Tibial artery (tissue), 4 donors: Measurements from ENCODE around the gene CHPF2.

Source experiments
- DNase-seq, 2 donors: peaks; one replicate each; pipeline ENCODE4 v3.0.0-alpha.2; 2019
- H3K27ac ChIP-seq, 2 donors: fragments of 200-600 bp; sonication (generic) in 1 of 2; 1 replicate in 1 of 2; 2 replicates in 1 of 2; pipeline ENCODE4 v1.5.1; 2018 to 2019; ENCODE audit warnings: mild to moderate bottlenecking in 1 of 2
- H3K27me3 ChIP-seq, 2 donors: fragments of 200-600 bp; sonication (generic) in 1 of 2; one replicate each; pipeline versions ENCODE4 v1.5.1 to v1.6.0; 2016 to 2019
- H3K36me3 ChIP-seq, 3 donors: fragments of 200-600 bp; sonication (generic) in 2 of 3; one replicate each; pipeline ENCODE4 v1.5.1; 2016 to 2019; ENCODE audit warnings: mild to moderate bottlenecking in 2 of 3
- H3K4me1 ChIP-seq, 4 donors: fragments of 200-600 bp; sonication (generic) in 2 of 4; 1 replicate in 3 of 4; 2 replicates in 1 of 4; pipeline ENCODE4 v1.5.1; 2016 to 2019
- H3K4me3 ChIP-seq, 2 donors: fragments of 200-600 bp; sonication (generic) in 1 of 2; 1 replicate in 1 of 2; 2 replicates in 1 of 2; pipeline ENCODE4 v1.5.1; 2018 to 2019; ENCODE audit warnings: mild to moderate bottlenecking in 2 of 2
- H3K9me3 ChIP-seq, 3 donors: fragments of 200-600 bp; sonication (generic) in 1 of 3; one replicate each; pipeline ENCODE4 v1.5.1; 2016 to 2019
- CTCF ChIP-seq, 2 experiments: fragments of 200-600 bp in 1 of 2; fragments of 450-650 bp in 1 of 2; IDR thresholded peaks; one replicate each; pipeline ENCODE4 v1.5.1; 2017 to 2019; ENCODE audit warnings: antibody characterized with exemption in 2 of 2, mild to moderate bottlenecking in 1 of 2, moderate library complexity in 1 of 2
- intact Hi-C: fragments of 100-400 bp; cut with DNase I; formaldehyde crosslinking; loops from one replicate; pipeline ENCODE4 v1.15.0; 2023; ENCODE audit warnings: low total_unique reads

CHPF2 gene

DNA sequence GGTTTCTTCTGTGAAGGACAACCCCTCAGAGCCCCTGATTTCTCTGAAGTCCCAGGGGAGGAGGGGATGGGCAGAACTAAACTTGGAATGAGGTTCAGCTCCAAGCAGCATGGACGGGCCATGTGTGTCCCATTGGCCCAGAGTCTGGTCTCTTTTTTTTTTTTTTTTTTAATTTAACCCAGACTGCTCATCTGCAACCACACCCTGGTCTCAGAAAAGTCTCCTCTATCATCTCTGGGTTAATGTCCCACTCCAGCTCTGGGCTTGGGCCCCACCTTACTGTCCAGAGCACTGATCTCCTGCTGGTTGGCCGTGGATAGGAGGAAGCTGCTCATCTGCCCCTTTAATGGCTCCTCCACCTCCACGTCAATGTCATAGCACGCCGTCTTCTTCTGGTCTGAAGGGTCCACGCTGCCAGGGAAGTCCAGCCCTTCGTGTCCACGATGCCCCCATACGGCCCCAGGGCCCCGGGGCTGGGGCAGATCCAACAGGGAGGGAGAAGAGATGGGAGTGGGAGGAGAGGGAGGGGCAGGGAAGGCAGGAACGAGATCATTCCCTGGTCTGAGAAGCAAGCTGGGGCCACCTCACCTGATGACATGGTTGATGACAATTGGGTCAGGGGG is 7.7 kb downstream of the CHPF2 start:
- no peak overlapping the region for H3K27ac ChIP-seq
- peaks cover 41 to 81% (median 74%) of the 10 kb centered on the region in 3 donors for H3K36me3 ChIP-seq
- intact Hi-C loops: no loop called here
- no peak for TF ChIP-seq CTCF (IDR thresholded peaks at IDR 0.05)
- no peaks in the 10 kb centered on the region for H3K27me3 ChIP-seq
- DNase-seq: no peak
- no peaks in the 10 kb centered on the region for H3K9me3 ChIP-seq
- H3K4me3 ChIP-seq: no peak overlapping the region
- H3K4me1 ChIP-seq: peaks cover 0 to 23% (median 16%) of the 10 kb centered on the region in 4 donors

- H3K4me1 ChIP-seq: peaks cover 0 to 28% (median 21%) of the 10 kb centered on the region in 4 donors
- H3K4me3 ChIP-seq: no peak overlapping the region
- no peak for TF ChIP-seq CTCF (IDR thresholded peaks at IDR 0.05)
- no peaks in the 10 kb centered on the region for H3K27me3 ChIP-seq
- no peak for DNase-seq
- intact Hi-C loops: no loop called here
- H3K9me3 ChIP-seq: no peaks in the 10 kb centered on the region
- H3K27ac ChIP-seq: no peak overlapping the region
- H3K36me3 ChIP-seq: peaks cover 35 to 76% (median 68%) of the 10 kb centered on the region in 3 donors
These were observed 8.3 kb downstream of the CHPF2 start for GRCh38 chr7:151240536-151240935.

GRCh38 chr7:151240942-151241754 is 8.9 kb downstream of the CHPF2 start:
- Histone ChIP-seq H3K4me3 (no peak overlapping the region), H3K27ac (no peak overlapping the region), H3K9me3 (no peaks in the 10 kb centered on the region), H3K36me3 (peaks cover 29 to 69% (median 62%) of the 10 kb centered on the region in 3 donors), H3K4me1 (peaks cover 0 to 34% (median 27%) of the 10 kb centered on the region in 4 donors), H3K27me3 (no peaks in the 10 kb centered on the region)
- TF ChIP-seq CTCF (IDR thresholded peaks at IDR 0.05): no peak
- DNase-seq: peak in 1 of 2 donors; percentile 42
- intact Hi-C loops: no loop called here

GRCh38 chr7:151241755-151242096 is 9.4 kb downstream of the CHPF2 start:
- H3K27ac ChIP-seq: no peak overlapping the region
- no peaks in the 10 kb centered on the region for H3K27me3 ChIP-seq
- no peak overlapping the region for H3K4me3 ChIP-seq
- no peaks in the 10 kb centered on the region for H3K9me3 ChIP-seq
- DNase-seq: no peak
- intact Hi-C loops: no loop called here
- TF ChIP-seq CTCF (IDR thresholded peaks at IDR 0.05): no peak
- H3K4me1 ChIP-seq: peaks cover 0 to 39% (median 33%) of the 10 kb centered on the region in 4 donors
- peaks cover 26 to 64% (median 56%) of the 10 kb centered on the region in 3 donors for H3K36me3 ChIP-seq

GRCh38 chr7:151242159-151243044 is 10.1 kb downstream of the CHPF2 start:
- no peak for DNase-seq

More at GRCh38 chr7:151242159-151243044, 10.1 kb downstream of the CHPF2 start:
- no peak overlapping the region for H3K4me3 ChIP-seq
- peaks cover 26 to 57% (median 50%) of the 10 kb centered on the region in 3 donors for H3K36me3 ChIP-seq
- H3K4me1 ChIP-seq: peaks cover 0 to 46% (median 40%) of the 10 kb centered on the region in 4 donors
- no peak for TF ChIP-seq CTCF (IDR thresholded peaks at IDR 0.05)
- intact Hi-C loops: no loop called here
- no peaks in the 10 kb centered on the region for H3K9me3 ChIP-seq
- no peaks in the 10 kb centered on the region for H3K27me3 ChIP-seq
- H3K27ac ChIP-seq: no peak overlapping the region
